ENCODE data around the gene MS4A1. TPM values are rescaled to one million over a fixed set of nuclear protein-coding genes. Genes with fewer than 3 reads are reported as not detected.

MS4A1 gene
- total and polyA plus RNA-seq, 2 experiments from 2014 or later, result 0.23 TPM; not detected in 1

GRCh38 chr11:60492488-60493009 is 36.9 kb downstream of the MS4A1 start, which contains the start of gene MS4A12 (continued):
- TF ChIP-seq, protein P1, sequence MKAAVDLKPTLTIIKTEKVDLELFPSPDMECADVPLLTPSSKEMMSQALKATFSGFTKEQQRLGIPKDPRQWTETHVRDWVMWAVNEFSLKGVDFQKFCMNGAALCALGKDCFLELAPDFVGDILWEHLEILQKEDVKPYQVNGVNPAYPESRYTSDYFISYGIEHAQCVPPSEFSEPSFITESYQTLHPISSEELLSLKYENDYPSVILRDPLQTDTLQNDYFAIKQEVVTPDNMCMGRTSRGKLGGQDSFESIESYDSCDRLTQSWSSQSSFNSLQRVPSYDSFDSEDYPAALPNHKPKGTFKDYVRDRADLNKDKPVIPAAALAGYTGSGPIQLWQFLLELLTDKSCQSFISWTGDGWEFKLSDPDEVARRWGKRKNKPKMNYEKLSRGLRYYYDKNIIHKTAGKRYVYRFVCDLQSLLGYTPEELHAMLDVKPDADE (IDR thresholded peaks at IDR 0.05), result no peak
- TF ChIP-seq STAT1 (IDR thresholded peaks at IDR 0.05; ENCODE audit: unreplicated experiment), result no peak
- no peak for TF ChIP-seq ZNF114 (CRISPR knock-in tag; IDR thresholded peaks at IDR 0.05)
- TF ChIP-seq, protein P2, sequence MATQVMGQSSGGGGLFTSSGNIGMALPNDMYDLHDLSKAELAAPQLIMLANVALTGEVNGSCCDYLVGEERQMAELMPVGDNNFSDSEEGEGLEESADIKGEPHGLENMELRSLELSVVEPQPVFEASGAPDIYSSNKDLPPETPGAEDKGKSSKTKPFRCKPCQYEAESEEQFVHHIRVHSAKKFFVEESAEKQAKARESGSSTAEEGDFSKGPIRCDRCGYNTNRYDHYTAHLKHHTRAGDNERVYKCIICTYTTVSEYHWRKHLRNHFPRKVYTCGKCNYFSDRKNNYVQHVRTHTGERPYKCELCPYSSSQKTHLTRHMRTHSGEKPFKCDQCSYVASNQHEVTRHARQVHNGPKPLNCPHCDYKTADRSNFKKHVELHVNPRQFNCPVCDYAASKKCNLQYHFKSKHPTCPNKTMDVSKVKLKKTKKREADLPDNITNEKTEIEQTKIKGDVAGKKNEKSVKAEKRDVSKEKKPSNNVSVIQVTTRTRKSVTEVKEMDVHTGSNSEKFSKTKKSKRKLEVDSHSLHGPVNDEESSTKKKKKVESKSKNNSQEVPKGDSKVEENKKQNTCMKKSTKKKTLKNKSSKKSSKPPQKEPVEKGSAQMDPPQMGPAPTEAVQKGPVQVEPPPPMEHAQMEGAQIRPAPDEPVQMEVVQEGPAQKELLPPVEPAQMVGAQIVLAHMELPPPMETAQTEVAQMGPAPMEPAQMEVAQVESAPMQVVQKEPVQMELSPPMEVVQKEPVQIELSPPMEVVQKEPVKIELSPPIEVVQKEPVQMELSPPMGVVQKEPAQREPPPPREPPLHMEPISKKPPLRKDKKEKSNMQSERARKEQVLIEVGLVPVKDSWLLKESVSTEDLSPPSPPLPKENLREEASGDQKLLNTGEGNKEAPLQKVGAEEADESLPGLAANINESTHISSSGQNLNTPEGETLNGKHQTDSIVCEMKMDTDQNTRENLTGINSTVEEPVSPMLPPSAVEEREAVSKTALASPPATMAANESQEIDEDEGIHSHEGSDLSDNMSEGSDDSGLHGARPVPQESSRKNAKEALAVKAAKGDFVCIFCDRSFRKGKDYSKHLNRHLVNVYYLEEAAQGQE (IDR thresholded peaks at IDR 0.05; ENCODE audit: unreplicated experiment), result no peak
- TF ChIP-seq POLR2AphosphoS5 (IDR thresholded peaks at IDR 0.05; ENCODE audit: low read depth), result no peak
- no peak for TF ChIP-seq CREB1 (CRISPR knock-in tag; IDR thresholded peaks at IDR 0.05; ENCODE audit: low read depth)
- TF ChIP-seq, protein P3, sequence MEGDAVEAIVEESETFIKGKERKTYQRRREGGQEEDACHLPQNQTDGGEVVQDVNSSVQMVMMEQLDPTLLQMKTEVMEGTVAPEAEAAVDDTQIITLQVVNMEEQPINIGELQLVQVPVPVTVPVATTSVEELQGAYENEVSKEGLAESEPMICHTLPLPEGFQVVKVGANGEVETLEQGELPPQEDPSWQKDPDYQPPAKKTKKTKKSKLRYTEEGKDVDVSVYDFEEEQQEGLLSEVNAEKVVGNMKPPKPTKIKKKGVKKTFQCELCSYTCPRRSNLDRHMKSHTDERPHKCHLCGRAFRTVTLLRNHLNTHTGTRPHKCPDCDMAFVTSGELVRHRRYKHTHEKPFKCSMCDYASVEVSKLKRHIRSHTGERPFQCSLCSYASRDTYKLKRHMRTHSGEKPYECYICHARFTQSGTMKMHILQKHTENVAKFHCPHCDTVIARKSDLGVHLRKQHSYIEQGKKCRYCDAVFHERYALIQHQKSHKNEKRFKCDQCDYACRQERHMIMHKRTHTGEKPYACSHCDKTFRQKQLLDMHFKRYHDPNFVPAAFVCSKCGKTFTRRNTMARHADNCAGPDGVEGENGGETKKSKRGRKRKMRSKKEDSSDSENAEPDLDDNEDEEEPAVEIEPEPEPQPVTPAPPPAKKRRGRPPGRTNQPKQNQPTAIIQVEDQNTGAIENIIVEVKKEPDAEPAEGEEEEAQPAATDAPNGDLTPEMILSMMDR (conservative IDR thresholded peaks at IDR 0.05; ENCODE audit: low read depth in 2 of 2), result no peak

- Histone ChIP-seq H2AFZ (no peak overlapping the region), H3K36me3 (ENCODE audit: insufficient read depth) (no peaks in the 10 kb centered on the region), H4K20me1 (replicated peaks; ENCODE audit: insufficient read depth) (no peaks in the 10 kb centered on the region), H3F3A (replicated peaks; ENCODE audit: low read depth) (no peaks in the 10 kb centered on the region), H3K4me2 (no peak overlapping the region), H3K9me2 (ENCODE audit: insufficient read depth) (0 out of 2 replicates have a peak, but pooled peaks cover 13% of the 10 kb centered on the region), H3K4me3 (no peak overlapping the region), H3K27me3 (ENCODE audit: insufficient read depth) (no peaks in the 10 kb centered on the region), H3K79me2 (replicated peaks; ENCODE audit: insufficient read depth) (no peaks in the 10 kb centered on the region), H3K4me1 (ENCODE audit: insufficient read depth) (peaks cover 4% of the 10 kb centered on the region), H3K27ac (ENCODE audit: low read depth) (no peak overlapping the region)
- DNase-seq (ENCODE audit: low spot score) (no peak), ATAC-seq (no peak)
- peaks cover 15% of the 10 kb centered on the region for H3K4me1 Mint-ChIP-seq
- peaks cover 6% of the 10 kb centered on the region; the same call in 2 of the 3 replicates for H3K36me3 Mint-ChIP-seq (ENCODE audit: low read depth)
- H3K27ac Mint-ChIP-seq, result no peak overlapping the region
- no peaks in the 10 kb centered on the region for H3K27me3 Mint-ChIP-seq (ENCODE audit: insufficient read depth, low read depth, poor library complexity)
- H3K9me3 Mint-ChIP-seq, result peaks cover 14% of the 10 kb centered on the region
- H3K4me3 Mint-ChIP-seq, result no peak overlapping the region
- TF ChIP-seq, protein P3 (conservative IDR thresholded peaks at IDR 0.05; ENCODE audit: low read depth in 2 of 2), result no peak
- TF ChIP-seq ZNF114 (CRISPR knock-in tag; IDR thresholded peaks at IDR 0.05) (no peak), JUNB (IDR thresholded peaks at IDR 0.05; ENCODE audit: unreplicated experiment) (no peak), ZNF462 (CRISPR knock-in tag; IDR thresholded peaks at IDR 0.05) (no peak), POLR2AphosphoS5 (IDR thresholded peaks at IDR 0.05; ENCODE audit: low read depth) (no peak)
Observed at GRCh38 chr11:60493454-60493853, 37.8 kb downstream of the MS4A1 start.

Data from GM23338 (cell line).